ENCODE measurements around the gene FERD3L. TPM values are rescaled to one million over a fixed set of nuclear protein-coding genes. Genes with fewer than 3 reads are reported as not detected.

The FERD3L gene
- total and polyA plus RNA-seq, 2 of the 8 experiments (the other 6 are each of a cell fraction or from before 2014, with no cell fraction given), result not detected

DNA sequence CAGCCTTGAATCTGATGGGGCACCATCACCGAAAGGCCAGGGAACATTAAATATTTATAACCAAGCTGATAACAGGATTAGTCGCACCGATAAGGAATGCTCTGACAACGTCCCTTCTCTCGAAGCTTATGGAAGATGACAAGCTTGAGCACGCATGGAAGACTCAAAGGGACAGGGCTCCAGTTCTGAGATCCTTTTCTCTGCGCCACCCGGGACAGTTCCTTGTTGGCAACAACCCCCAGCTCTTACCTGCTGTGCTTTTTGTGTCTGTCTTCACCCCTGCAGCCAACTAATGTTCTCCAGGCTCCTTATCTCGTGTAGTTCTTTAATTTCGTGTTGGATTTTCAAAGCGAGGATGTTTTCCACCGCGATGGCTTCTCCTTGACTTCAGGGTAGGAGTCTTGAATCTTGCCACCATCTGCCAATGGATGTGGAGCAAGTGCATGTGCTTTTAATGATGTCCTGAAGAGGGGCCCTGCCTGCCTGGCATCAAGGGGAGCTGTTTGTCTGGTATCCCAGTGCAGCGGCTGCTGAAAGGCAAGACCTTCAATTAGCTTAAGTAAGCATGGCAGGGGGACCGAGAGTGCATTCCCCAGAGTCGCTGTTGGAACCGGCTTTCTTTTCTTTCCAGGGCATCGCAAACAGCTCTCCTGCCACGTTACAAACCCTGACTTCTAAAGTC, 354 bp upstream of the FERD3L start (continued):
- TF ChIP-seq CTBP2 (IDR thresholded peaks at IDR 0.05; ENCODE audit: borderline replicate concordance, insufficient read depth, insufficient read length, low read length) (peak; percentile 91), TEAD4 (IDR thresholded peaks at IDR 0.05; ENCODE audit: low read depth, low read length) (peak; percentile 77), SP1 (IDR thresholded peaks at IDR 0.05; ENCODE audit: low read depth, low read length) (no peak; the same call in 1 of the 2 replicates), MAFK (IDR thresholded peaks at IDR 0.05; ENCODE audit: low read depth, low read length) (no peak), POU5F1 (IDR thresholded peaks at IDR 0.05; ENCODE audit: low read depth, low read length) (no peak), ZNF274 (IDR thresholded peaks at IDR 0.05; ENCODE audit: borderline replicate concordance, extremely low read depth, low read length) (no peak), SAP30 (IDR thresholded peaks at IDR 0.05; ENCODE audit: insufficient read depth, insufficient replicate concordance, low read length) (no peak), JUND (IDR thresholded peaks at IDR 0.05; ENCODE audit: low read length) (no peak), RFX5 (IDR thresholded peaks at IDR 0.05; ENCODE audit: borderline replicate concordance, low read depth, low read length) (no peak), JUN (IDR thresholded peaks at IDR 0.05; ENCODE audit: low read depth, low read length) (no peak), RAD21 (IDR thresholded peaks at IDR 0.05 in 1 of 2, conservative IDR thresholded peaks at IDR 0.05 in 1 of 2; ENCODE audit: low read depth in 2 of 2, low read length in 2 of 2) (peak in 1 of 2 experiments; percentile 29; a peak in 2 of 4 replicates), CEBPB (IDR thresholded peaks at IDR 0.05; ENCODE audit: low read depth, low read length) (no peak), SIX5 (IDR thresholded peaks at IDR 0.05; ENCODE audit: low read depth, low read length) (no peak), CREB1 (IDR thresholded peaks at IDR 0.05) (no peak), KDM1A (IDR thresholded peaks at IDR 0.05; ENCODE audit: borderline replicate concordance, low read length) (no peak), FOSL1 (IDR thresholded peaks at IDR 0.05; ENCODE audit: insufficient read depth, low read depth, low read length) (no peak), SP4 (IDR thresholded peaks at IDR 0.05; ENCODE audit: low read length) (no peak), CHD2 (IDR thresholded peaks at IDR 0.05; ENCODE audit: low read length) (no peak), TBP (IDR thresholded peaks at IDR 0.05; ENCODE audit: low read depth, low read length) (no peak), RBBP5 (IDR thresholded peaks at IDR 0.05; ENCODE audit: borderline replicate concordance, low read depth, low read length) (no peak), GABPA (IDR thresholded peaks at IDR 0.05; ENCODE audit: borderline replicate concordance, insufficient read depth, low read length) (no peak), SIRT6 (IDR thresholded peaks at IDR 0.05; ENCODE audit: low read length) (no peak), ASH2L (IDR thresholded peaks at IDR 0.05; ENCODE audit: low read length) (peak; percentile 50)
- TF ChIP-seq, protein P1, sequence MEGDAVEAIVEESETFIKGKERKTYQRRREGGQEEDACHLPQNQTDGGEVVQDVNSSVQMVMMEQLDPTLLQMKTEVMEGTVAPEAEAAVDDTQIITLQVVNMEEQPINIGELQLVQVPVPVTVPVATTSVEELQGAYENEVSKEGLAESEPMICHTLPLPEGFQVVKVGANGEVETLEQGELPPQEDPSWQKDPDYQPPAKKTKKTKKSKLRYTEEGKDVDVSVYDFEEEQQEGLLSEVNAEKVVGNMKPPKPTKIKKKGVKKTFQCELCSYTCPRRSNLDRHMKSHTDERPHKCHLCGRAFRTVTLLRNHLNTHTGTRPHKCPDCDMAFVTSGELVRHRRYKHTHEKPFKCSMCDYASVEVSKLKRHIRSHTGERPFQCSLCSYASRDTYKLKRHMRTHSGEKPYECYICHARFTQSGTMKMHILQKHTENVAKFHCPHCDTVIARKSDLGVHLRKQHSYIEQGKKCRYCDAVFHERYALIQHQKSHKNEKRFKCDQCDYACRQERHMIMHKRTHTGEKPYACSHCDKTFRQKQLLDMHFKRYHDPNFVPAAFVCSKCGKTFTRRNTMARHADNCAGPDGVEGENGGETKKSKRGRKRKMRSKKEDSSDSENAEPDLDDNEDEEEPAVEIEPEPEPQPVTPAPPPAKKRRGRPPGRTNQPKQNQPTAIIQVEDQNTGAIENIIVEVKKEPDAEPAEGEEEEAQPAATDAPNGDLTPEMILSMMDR (IDR thresholded peaks at IDR 0.05; ENCODE audit: control extremely low read depth in 1 of 3, insufficient read depth in 1 of 3, low read depth in 1 of 3, low read length in 3 of 3), result peak in 2 of 3 experiments; percentile 6 to 30; a peak in 2 of 4 replicates

Measured in H1 (cell line).